NCI-H1436 treated with DMSO at 0.1 percent for 48 hours (cell line): Measurements from ENCODE around the gene CIROP.
"Not testable (repeated sequence)": the region's sequence is repeated elsewhere in the genome, so short reads cannot be mapped to it uniquely, and the experiment has no call there.

Experiments used
- DNase-seq: peaks from one replicate; lab custom pipeline; 2025; lab: John Stamatoyannopoulos, UW

Gene CIROP

DNA sequence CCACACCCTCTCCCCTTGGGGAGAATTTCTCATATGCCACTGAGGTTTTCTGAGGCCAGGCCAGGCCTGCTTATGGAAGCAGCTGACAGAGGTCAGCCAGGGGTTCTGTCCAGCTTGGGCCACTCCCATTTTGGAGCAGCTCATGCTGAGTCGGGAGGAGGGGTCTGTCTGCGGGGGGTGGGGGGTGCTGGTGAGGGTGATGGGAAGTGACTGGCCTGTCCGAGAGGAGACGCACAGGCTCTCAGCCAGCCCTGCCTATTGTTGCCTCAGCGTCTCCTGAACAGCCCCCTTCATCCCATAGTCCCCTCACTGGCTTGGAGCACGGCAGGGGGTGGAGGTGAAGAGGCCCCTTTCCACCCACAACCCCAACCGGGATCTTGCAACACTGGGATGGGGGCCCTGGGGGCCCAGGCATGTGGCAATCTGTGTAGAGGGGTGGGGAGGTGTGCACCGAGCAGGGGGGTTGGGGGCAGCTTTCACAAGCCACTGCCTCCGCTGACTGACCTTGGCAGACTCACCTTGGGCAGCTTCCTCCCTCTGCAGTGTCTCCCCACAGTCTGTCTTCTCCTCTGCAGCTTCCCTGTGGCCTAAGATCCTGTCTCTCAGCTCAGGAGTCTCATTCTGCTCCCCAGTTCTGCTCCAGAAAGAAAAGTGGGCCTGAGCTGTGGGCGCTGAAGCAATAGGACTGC is 8.8 kb upstream of the CIROP start:
- no peak for DNase-seq

- no peak for DNase-seq
These were observed 7.8 kb upstream of the CIROP start for GRCh38 chr14:23112359-23113178.

DNA sequence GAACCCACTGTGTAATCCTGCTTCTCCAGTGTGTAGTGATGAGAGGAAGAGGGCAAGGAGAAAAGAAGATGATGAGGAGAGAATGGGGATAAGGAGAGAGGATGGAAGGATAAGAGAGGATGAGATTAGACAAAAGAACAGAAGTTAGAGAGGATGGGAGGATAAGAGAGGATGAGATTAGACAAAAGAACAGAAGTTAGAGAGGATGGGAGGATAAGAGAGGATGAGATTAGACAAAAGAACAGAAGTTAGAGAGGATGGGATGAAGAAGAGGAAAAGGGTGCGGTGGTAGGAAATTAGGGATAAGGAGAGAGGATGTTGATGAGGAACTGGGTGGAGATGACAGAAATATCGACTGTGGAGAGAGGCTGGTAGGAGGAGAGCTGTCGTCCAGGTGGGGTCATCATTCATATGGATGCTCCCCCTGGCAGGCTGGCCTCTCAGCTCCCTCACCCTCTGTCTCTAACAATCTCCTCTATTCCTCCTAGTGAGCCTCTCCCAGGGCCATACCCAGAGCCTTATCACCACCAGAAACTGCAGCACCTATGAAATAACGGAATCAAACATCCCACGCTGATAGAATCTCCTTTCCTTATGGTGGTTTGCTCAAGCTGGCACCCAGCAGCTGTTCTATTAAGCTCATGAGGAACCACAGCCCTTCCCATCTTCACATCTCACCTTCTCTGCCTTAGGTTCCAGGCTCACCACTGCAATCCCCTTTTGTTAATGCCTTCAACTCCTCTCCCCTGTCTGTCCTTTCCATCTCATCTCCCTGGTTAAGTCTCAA is 6.0 kb upstream of the CIROP start:
- no peak for DNase-seq

GRCh38 chr14:23109769-23110168 is 5.0 kb upstream of the CIROP start:
- DNase-seq = no peak

- not testable (repeated sequence) for DNase-seq
These were observed 3.4 kb upstream of the CIROP start for GRCh38 chr14:23108169-23108568.

GRCh38 chr14:23107620-23108019 is 2.8 kb upstream of the CIROP start:
- not testable (repeated sequence) for DNase-seq

GRCh38 chr14:23106747-23107045 is 1.9 kb upstream of the CIROP start:
- no peak for DNase-seq

GRCh38 chr14:23105348-23105824 is 597 bp upstream of the CIROP start:
- no peak for DNase-seq

DNA sequence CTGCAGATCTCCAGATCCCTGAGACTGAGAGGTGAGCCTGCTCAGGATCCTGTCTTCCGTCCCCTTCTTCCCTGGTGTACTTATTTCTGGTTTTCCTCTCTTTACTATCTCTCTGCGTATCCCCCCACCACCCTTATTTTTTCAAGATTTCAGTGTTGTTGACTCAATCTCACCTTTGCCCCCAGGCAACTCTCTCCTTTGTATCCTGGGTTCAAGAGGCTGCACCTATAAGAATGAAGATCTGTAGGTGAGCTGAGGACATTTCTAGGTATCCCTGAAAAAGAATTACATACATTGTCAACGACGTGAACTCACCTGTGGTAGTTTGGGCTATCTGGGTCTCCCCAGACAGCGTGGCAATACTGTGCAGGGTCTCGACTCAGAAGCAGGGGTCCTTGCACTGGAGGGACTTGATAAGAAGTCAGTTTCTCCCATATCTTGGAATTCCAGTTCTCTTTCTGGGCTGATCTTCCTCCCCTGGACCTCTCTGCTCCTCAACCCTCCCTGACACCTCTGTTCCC is 659 bp downstream of the CIROP start:
- DNase-seq = no peak

GRCh38 chr14:23103581-23103980 is 1.2 kb downstream of the CIROP start:
- DNase-seq = no peak

DNA sequence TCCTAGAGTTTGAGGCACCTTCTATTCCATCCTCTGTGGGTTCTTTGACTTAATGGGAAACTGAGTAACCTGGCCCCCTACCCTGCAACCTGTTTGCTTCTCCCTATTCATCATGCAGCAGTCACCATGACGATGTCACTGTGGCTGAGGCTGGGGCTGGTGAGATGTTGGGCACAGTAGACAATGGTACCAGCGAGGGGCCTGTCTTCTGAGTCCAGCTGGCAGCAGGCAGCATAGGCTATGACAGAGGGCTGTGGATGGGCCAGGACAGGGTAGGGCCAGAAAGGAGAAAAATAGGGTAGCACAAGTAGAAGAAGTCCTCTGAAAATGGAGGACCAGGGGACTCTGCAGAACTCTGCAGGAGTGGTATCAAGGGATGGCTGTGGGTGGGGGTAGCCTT is 2.0 kb downstream of the CIROP start:
- DNase-seq = no peak

- no peak for DNase-seq
These were observed 2.7 kb downstream of the CIROP start for GRCh38 chr14:23101986-23102625.

GRCh38 chr14:23101213-23101970 is 3.4 kb downstream of the CIROP start:
- DNase-seq = no peak

DNA sequence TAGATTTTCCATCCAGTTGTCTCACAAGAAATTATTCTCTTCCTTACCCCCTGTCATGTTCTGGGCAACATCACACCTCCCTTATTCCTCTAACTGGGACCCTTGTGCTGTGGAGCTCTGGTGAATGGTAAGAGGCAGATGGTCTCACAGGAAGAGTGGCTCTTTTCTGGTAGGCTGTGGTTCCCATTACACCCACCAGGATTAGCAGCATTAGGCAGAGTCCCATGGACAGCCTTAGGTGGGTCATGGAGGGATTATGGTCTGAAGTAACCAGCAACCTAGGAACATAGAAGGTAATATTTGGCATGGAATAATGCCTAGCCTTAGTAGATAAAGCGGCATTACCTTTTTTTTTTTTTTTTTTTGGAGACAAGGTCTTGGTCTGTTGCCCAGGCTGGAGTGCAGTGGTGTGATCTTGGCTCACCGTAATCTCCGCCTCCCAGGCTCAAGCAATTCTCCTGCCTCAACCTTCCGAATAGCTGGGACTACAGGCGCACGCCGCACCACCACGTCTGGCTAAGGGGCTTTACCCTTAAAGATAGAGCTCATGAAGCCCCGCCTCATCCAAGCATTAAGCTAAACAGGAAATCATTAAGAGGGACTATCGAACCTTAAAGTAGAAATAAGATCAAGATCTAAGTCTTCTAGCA is 5.5 kb downstream of the CIROP start:
- no peak for DNase-seq

GRCh38 chr14:23097786-23098185 is 7.0 kb downstream of the CIROP start:
- DNase-seq = no peak

DNA sequence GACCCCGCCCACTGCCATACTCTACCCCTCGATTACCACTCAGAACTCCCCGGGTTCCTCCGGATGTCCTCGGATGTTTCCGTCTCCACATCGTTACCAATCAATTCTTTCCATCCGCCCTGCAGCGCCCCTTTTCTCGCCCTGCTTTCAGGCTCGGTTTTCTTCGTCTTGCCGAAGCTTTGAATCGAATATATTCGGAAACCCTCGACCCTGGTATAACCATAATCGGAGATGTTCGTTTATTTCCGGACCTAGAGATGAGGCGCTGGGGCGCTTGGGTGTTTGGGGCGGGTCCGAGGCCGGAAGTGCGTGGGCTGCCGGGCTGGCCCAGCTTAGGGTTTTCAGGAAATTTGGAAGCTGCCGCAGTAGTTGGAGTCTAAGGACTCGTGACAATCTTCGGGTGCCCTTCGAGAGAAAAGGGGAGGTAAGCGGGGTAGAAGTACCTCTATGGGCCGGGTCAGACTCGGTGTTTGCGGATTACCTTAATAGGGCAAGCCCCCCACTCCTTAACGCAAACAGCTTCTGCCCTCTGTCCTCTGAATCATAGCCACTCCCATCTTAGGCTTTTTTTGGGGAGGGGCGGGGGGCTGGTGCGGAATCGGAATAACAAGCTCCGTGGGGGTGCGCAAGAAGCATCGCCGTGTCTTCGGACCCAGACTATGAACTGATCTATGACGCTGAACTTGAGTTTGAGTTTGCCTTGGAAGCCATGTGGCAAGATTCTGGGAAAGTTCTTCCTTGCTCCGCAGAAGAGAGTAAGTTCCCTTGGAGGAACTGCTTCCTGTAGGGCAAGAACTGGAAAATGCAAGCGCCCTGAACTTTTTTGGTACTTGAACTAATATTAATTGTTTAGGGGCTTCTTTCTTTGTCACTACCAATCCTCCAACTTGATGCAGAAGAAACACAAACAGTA is 9.3 kb downstream of the CIROP start, which contains the start of gene C14orf119:
C14orf119 (plus strand) TSS at position 310 of the 913 bp plus-strand sequence. CDS start 2,154 bp downstream, outside the sequence.
- DNase-seq = no peak

DNA sequence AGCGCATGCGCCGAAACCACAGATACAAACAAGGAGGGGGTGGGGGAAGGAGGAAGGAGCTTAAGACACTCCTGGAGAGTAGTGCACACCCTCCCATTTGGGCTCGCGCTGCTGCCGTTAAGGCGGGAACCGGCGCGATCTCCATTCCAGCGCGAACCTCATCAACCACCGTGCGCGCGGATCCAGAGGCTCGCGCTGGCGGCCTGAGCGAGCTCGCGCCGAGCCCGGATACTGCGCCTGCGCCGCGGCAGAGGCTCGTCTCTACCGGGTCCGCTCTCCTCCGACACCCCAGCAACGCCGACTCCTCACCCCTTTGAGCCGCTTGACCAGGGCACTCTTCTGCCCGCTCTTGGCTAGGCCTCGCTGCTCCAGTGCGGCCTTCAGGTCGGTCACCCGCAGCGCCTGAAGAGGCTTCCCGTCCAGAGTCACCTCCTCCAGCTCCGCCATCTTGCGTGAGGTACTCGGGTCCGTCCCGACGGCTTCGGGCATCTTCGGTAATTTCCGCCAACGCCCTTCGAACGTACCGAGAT is 10.1 kb downstream of the CIROP start, which contains the start of gene ACIN1:
ACIN1 (minus strand) TSS at position 471 of the 530 bp plus-strand sequence; CDS start at position 447, 24 bp downstream.
- no peak for DNase-seq

- no peak for DNase-seq
These were observed 10.7 kb downstream of the CIROP start for GRCh38 chr14:23093991-23094665.
